Measurements from ENCODE around the gene LCN12. TPM values are rescaled to one million over a fixed set of nuclear protein-coding genes. Genes with fewer than 3 reads are reported as not detected.

Gene LCN12
- total and polyA plus RNA-seq, 2 donors: 0.41 TPM; not detected in 1

GRCh38 chr9:136944519-136945332, 7.3 kb upstream of the LCN12 start, which contains the start of the genes C8G and FBXW5:
Gene C8G (plus strand): TSS chr9:136945243. CDS start chr9:136945321, 78 bp downstream.
Gene FBXW5 (minus strand): TSS chr9:136944738. CDS start chr9:136944083, 655 bp downstream.
- peaks cover 18% of the 10 kb centered on the region for H3K36me3 ChIP-seq (ENCODE audit: insufficient read depth)
- DNase-seq (ENCODE audit: extremely low spot score): peak; percentile 79
- peaks cover 2% of the 10 kb centered on the region for H3K4me1 ChIP-seq (ENCODE audit: insufficient read depth)
- H3K27ac ChIP-seq (ENCODE audit: low read depth): peak within 1 kb of the TSS; percentile 84
- peak within 1 kb of the TSS; percentile 86 for H3K4me3 ChIP-seq (ENCODE audit: low read depth, low read length)
- 5% methylated on average over 74 of the region's 74 CpGs for WGBS

GRCh38 chr9:136945333-136946227, 6.5 kb upstream of the LCN12 start:
- peaks cover 2% of the 10 kb centered on the region for H3K4me1 ChIP-seq (ENCODE audit: insufficient read depth)
- no peak overlapping the region for H3K4me3 ChIP-seq (ENCODE audit: low read depth, low read length)
- H3K36me3 ChIP-seq (ENCODE audit: insufficient read depth): peaks cover 16% of the 10 kb centered on the region
- H3K27ac ChIP-seq (ENCODE audit: low read depth): no peak overlapping the region
- WGBS: 87% methylated on average over 30 of the region's 30 CpGs
- no peak for DNase-seq (ENCODE audit: extremely low spot score)

- peaks cover 8% of the 10 kb centered on the region for H3K36me3 ChIP-seq (ENCODE audit: insufficient read depth)
- H3K27ac ChIP-seq (ENCODE audit: low read depth): no peak overlapping the region
- DNase-seq (ENCODE audit: extremely low spot score): no peak
- peaks cover 2% of the 10 kb centered on the region for H3K4me1 ChIP-seq (ENCODE audit: insufficient read depth)
- H3K4me3 ChIP-seq (ENCODE audit: low read depth, low read length): no peak overlapping the region
- WGBS: 81% methylated on average over 27 of the region's 27 CpGs
Observed at GRCh38 chr9:136946228-136947027, 5.6 kb upstream of the LCN12 start.

GRCh38 chr9:136947028-136947891, 4.8 kb upstream of the LCN12 start:
- DNase-seq (ENCODE audit: extremely low spot score): no peak
- no peak overlapping the region for H3K27ac ChIP-seq (ENCODE audit: low read depth)
- WGBS: 71% methylated on average over 26 of the region's 26 CpGs

GRCh38 chr9:136947955-136948510, 4.0 kb upstream of the LCN12 start:
- Histone ChIP-seq H3K4me1 (ENCODE audit: insufficient read depth) (peaks cover under 1% of the 10 kb centered on the region), H3K36me3 (ENCODE audit: insufficient read depth) (no peaks in the 10 kb centered on the region), H3K4me3 (ENCODE audit: low read depth, low read length) (no peak overlapping the region), H3K27ac (ENCODE audit: low read depth) (no peak overlapping the region)
- 31% methylated on average over 15 of the region's 15 CpGs for whole genome bisulfite sequencing
- no peak for DNase-seq (ENCODE audit: extremely low spot score)

More at GRCh38 chr9:136947028-136947891, 4.8 kb upstream of the LCN12 start:
- Histone ChIP-seq H3K4me1 (ENCODE audit: insufficient read depth) (peaks cover 2% of the 10 kb centered on the region), H3K36me3 (ENCODE audit: insufficient read depth) (peaks cover 5% of the 10 kb centered on the region), H3K4me3 (ENCODE audit: low read depth, low read length) (no peak overlapping the region)

- no peak for DNase-seq (ENCODE audit: extremely low spot score)
- no peaks in the 10 kb centered on the region for H3K4me1 ChIP-seq (ENCODE audit: insufficient read depth)
- 13% methylated on average over 22 of the region's 22 CpGs for WGBS
- no peak overlapping the region for H3K27ac ChIP-seq (ENCODE audit: low read depth)
- H3K36me3 ChIP-seq (ENCODE audit: insufficient read depth): no peaks in the 10 kb centered on the region
- peak overlapping the region; percentile 49 for H3K4me3 ChIP-seq (ENCODE audit: low read depth, low read length)
Observed at GRCh38 chr9:136949239-136949816, 2.7 kb upstream of the LCN12 start.

- peak; percentile 76 for DNase-seq (ENCODE audit: extremely low spot score)
Observed at GRCh38 chr9:136949817-136950655, 2.0 kb upstream of the LCN12 start.

GRCh38 chr9:136950656-136951276, 1.3 kb upstream of the LCN12 start:
- DNase-seq (ENCODE audit: extremely low spot score): no peak
- 50% methylated on average over 9 of the region's 9 CpGs for WGBS
- H3K27ac ChIP-seq (ENCODE audit: low read depth): no peak overlapping the region
- no peaks in the 10 kb centered on the region for H3K4me1 ChIP-seq (ENCODE audit: insufficient read depth)
- no peaks in the 10 kb centered on the region for H3K36me3 ChIP-seq (ENCODE audit: insufficient read depth)
- H3K4me3 ChIP-seq (ENCODE audit: low read depth, low read length): peak overlapping the region; percentile 49

More at GRCh38 chr9:136949817-136950655, 2.0 kb upstream of the LCN12 start:
- H3K27ac ChIP-seq (ENCODE audit: low read depth): peak overlapping the region; percentile 71
- peak overlapping the region; percentile 49 for H3K4me3 ChIP-seq (ENCODE audit: low read depth, low read length)
- 2% methylated on average over 63 of the region's 63 CpGs for WGBS
- H3K4me1 ChIP-seq (ENCODE audit: insufficient read depth): no peaks in the 10 kb centered on the region
- H3K36me3 ChIP-seq (ENCODE audit: insufficient read depth): no peaks in the 10 kb centered on the region

- no peak overlapping the region for H3K4me3 ChIP-seq (ENCODE audit: low read depth, low read length)
- no peak for DNase-seq (ENCODE audit: extremely low spot score)
- no peaks in the 10 kb centered on the region for H3K36me3 ChIP-seq (ENCODE audit: insufficient read depth)
- H3K4me1 ChIP-seq (ENCODE audit: insufficient read depth): no peaks in the 10 kb centered on the region
- no peak overlapping the region for H3K27ac ChIP-seq (ENCODE audit: low read depth)
- WGBS: 60% methylated on average over 15 of the region's 15 CpGs
Observed at GRCh38 chr9:136952321-136952850, 313 bp downstream of the LCN12 start.

GRCh38 chr9:136952876-136953770, 1.1 kb downstream of the LCN12 start:
- Histone ChIP-seq H3K4me3 (ENCODE audit: low read depth, low read length) (no peak overlapping the region), H3K27ac (ENCODE audit: low read depth) (no peak overlapping the region), H3K4me1 (ENCODE audit: insufficient read depth) (no peaks in the 10 kb centered on the region), H3K36me3 (ENCODE audit: insufficient read depth) (no peaks in the 10 kb centered on the region)
- 91% methylated on average over 44 of the region's 44 CpGs for whole genome bisulfite sequencing
- no peak for DNase-seq (ENCODE audit: extremely low spot score)
